ENCODE measurements around the gene TFDP2.

Gene TFDP2

DNA sequence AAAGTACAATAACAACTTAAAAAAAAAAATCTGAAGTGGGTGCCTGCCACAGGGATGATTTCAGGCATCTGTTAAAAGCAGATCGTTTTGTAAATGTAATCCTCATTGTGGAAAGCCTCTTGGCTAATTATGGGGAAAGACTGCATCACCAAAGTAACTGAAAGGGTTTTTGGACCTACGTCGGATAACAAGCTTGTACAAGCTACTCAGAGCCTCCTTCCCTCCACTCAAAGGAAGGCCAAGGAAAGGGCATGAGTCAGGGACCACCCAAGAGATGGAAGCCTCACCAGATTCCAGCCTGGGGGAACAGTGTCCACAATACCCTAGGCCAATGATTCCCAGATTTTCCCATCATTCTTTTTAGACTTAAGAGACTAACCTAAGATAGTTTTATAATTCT, 188.6 kb downstream of the TFDP2 start:
- no peak for DNase-seq (ENCODE audit: low read depth in 2 of 2)

DNA sequence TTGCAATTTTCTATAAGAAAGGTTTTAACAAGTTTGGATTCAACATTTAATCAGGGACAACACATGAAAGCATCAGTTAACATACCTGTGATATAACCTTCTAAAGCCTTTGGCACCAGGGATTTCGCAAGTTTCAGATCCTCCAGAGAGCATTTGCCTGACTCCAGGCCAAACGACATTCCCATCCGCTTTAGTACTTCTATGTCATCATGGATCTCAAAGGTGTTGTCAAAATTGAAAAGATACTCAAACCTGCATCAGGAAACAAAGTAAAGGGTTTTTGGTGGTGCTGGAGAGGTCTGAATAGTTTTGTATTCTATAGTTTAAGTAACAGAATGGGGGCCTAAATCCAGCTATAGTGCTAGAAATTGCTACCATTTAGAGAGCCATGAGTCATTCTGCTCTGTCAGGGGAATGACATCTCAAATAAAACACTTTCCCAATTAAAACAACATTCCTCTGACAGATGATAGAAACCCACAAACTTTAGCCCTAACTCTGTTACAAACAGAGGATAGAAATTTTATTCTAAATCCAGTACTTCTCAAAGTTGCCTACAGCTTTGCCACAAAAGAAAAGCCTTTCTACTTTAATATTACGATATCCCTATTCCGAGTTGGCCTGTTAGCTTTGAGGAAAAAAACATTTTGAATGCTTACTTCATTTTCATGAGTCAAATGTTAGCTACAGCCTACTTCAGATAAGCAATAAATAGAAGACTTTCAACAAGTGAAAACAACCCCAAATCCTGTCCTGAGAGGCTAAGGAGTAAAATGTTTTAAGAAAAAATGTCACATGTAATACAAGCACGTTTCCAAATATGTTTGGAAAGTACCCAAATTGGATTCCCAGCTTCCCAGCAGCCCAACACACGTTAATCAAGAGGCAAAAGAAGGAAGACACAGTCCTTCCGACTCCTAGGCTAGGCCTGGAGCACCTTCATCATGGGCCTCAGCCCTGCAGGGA, 189.5 kb downstream of the TFDP2 start:
- no peak for DNase-seq (ENCODE audit: low read depth in 2 of 2)

DNA sequence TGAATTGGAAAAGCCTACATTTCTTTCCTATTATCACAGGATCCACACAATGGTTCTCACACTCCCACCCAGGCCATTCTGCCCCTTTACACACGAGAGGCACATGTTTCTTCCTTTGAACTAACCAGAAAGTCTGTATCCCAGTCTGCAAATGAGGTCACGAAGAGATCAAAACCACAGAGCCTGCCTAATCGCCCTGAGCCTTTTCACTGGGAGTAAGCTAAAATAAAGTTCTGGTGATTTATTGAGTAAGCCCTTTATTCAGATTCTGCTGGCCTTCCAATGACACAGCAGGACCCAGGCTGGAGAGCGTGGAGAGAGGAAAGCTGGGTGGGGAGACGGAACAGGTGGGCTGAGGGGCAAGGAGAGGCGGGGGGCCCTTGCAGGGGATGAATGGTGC, 194.2 kb downstream of the TFDP2 start:
- DNase-seq (ENCODE audit: low read depth in 2 of 2), result no peak

DNA sequence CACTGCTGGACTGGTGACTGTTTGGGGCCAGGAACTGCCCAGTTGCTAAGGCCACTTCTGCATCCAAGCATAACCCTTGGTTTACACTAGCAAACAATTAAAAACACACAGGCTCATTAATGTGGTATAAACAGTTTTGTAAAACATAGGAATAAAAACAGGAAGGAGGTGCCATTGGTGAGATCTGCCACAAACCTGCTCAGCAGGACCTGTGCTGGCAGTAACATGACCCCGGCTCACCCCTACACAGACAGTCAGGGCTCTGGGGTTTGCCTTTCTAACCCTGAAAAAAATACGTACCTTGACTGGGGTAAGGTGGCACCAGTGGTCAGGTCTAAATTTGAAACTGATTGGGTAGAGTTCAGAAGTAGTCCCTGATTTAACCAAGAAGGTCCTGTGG, 196.7 kb downstream of the TFDP2 start:
- DNase-seq (ENCODE audit: low read depth in 2 of 2), result no peak

DNA sequence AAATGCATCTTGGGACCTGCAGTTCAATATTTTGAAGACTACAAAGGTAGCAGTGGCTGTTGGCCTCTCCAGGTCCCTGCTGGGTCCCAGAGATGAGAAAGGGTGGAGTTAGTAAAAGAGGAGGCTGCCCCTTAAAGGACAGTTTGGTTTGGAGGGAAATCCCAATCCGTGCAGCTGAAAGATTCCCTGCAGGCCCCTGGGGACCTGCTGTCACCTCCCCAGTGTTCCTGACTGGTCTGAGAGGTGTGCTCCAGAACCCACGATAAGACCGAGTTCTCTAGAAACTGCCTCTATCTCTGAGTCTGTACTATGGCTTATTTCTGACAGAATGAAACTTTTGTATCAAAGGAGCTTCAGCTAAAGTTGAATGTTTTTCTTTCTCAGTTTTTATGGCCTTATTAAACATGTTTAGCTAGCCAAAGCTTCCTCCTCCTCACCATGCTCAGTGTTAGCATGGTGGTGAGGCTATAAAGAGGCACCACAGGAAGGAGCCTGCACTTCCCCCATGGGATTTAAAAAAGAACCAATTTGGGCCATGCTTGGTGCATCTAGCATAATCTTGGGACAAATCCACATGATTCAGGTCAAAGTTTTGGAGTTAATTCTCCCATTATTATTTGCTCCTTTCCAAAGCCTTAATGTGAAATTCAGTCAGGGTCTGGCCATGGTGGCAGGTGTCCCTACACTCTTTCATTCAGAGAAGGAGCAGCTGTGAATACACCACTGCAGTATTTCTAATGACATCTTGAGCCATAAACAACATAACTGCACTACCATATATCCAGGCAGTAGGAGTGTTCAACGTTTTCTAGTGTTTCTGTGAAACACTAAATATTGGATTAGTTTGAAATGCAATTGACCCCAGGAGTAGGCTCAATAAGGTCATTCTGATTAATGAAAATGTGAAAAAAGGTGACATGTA, 198.5 kb downstream of the TFDP2 start:
- DNase-seq (ENCODE audit: low read depth in 2 of 2), result no peak

DNA sequence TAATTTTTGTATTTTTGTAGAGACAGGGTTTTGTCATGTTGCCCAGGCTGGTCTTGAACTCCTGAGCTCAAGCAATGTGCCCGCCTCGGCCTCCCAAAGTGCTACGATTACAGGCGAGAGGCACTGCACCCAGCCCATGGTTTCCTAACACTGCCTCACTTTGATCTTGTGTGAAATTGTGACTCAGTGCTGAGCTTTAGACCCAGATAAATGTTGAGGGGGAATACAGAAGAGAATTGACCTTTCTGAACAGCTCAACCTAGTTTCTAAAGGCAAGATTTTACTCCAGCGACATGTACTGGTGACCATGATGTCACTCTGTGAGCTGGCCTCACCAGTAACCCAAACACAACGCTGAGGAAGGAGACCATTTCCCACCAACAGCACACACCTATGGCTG, 199.4 kb downstream of the TFDP2 start:
- DNase-seq (ENCODE audit: low read depth in 2 of 2), result no peak

DNA sequence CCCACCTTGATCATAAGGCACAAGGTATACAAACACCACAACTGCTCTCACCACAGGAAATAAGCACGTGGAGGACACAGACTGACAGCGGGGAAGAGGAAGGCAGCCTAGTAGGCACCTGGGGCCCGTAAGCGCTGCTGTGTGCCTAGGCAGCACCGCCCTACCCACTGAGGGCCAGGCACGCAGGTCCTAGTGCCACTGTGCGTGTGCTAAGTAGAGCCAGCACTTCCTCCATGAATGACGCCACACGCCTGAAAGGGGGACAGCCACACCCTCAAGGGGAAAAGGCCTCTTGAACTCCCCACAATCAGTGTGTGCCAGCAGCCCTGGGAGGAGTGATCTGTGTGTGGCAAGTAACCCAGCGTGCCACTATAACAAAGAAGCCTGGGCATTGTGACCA, 199.9 kb downstream of the TFDP2 start:
- DNase-seq (ENCODE audit: low read depth in 2 of 2), result no peak

DNA sequence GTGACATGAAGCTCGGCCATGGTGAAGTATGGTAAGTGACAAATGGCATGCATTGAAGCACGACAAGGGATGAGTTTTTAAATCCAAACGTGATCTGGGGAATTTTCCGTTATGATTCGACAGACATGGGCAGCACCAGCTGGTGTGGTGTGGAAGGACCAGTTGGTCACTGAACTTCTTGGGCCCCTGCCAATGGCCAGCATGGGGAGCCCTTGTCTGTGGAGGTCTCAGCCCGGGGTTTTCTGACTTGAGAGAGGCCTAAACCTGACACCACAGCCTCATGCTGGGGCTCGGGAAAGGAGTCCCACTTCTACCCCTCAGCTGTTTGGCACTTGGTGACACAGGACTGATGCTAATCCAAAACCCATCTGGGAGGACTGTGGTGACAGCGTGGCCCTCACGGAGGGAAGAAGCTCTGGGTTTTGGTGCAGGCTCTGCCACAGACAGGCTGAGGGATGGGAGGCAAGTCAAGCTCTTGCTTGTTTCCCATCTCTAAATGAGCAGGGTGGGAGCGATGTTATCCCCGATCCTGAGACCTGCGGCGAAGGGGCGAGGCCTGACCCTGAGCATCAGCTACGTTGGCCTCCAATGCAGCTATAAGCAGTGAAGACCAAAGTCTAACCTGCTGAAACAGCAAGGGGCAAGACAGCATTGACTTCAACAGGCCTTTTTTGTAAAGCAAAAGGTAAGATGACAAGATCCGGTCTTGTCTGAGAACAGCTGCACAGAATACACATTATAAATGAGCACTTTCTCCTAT, 203.4 kb downstream of the TFDP2 start:
- DNase-seq (ENCODE audit: low read depth in 2 of 2), result no peak

DNA sequence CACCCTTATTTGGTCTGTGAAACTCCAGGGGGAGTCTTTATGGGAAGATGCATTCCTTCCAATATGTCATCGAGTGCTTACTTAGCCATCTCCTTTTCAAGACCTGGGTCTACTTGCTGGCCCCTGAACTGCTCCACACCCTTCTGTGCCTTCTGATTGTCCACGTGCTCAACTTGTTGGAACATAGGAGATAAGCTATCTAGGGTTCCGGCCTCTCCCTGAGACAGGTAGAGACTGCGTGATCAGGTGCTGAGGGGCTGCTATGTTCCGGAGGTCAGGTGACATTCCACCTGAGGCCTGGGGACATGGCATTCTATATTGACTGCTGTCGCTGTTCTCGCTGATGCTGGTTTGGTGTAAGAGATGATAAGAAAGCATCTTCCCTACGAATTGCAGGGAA, 207.3 kb downstream of the TFDP2 start:
- no peak for DNase-seq (ENCODE audit: low read depth in 2 of 2)

DNA sequence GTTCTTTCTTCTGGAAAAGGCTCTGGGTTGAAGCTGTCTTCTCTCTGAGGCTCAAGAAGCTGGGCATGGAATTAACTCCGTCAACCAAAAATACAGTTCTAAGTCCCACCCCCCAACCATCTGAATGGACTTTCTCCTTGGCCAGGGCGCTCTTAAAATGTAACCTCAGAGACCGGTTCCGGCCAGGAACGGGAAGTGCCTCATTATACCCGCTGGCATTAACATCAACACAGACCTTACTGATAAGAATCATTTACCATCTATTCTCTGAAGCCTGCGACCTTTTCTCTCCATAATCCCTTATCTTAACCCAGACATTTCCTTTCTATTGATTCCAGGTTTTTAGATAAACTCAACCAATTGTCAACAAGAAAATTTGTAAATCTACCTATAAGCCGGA, 208.3 kb downstream of the TFDP2 start:
- no peak for DNase-seq (ENCODE audit: low read depth in 2 of 2)

DNA sequence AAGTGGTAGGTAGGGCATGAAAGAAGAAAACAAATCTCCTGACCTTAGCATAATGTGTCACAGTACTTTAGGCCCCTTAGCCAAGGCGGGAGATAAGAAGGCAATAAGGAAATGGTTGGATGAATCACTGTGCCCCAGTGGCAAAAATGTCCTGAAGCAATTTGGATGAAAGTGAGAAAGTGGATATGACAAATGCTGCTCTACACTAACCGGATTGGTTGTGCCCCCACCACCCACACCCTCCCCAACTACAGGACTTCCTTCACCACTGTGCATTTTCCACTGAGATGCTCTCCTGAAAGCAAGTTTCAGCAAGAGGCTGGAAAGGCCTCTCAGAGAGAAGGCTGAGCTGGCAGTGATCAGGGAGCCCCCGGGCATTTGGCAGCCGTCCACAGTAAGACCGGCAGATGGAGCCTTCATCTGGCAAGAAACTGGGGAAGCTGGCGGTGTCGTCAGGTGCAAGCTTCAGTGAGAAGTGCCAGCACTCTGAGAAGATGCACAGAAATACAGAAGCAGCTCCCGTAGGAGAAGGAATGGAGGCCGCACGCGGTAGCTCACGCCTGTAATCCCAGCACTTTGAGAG, 209.1 kb downstream of the TFDP2 start:
- no peak for DNase-seq (ENCODE audit: low read depth in 2 of 2)

DNA sequence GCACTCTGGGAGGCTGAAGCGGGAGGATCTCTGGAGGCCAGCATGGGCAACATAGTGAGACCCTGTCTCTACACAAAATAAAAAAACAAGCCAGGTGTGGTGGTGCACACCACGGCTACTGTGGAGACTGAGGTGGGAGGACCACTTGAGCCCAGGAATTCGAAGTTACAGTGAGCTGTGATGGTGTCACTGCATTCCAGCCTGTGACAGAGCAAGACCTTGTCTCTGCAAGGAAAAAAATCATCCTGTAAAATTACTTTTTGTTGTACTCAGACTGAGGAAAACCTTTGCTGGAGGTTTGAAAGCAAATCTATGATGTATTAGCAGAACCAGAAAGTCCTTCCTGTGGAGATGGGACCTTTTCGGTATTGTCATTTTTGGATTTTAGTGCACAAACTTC, 209.6 kb downstream of the TFDP2 start:
- DNase-seq (ENCODE audit: low read depth in 2 of 2), result no peak

DNA sequence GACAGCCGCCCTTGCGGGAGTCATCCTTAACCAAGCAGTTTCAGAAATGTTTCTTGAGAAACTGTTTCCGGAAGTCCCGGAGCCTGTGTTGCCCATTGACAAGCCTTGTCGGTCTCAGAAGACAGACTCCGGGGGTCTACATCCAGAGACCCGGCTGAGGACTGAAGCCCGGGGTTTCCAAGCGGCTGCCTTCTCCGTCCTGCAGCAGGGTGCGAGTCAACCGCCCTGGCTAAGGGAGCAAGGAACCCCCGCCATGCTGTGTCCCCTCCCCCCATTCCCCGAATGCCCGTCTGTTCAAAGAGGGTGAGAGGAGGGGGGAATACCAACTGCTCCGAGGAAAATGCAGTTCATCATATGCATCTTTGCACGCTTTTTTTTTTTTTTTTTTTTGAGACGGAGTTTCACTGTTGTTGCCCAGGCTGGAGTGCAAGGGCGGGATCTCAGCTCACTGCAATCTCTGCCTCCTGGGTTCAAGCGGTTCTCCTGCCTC, 211.3 kb downstream of the TFDP2 start:
- no peak for DNase-seq (ENCODE audit: low read depth in 2 of 2)

DNA sequence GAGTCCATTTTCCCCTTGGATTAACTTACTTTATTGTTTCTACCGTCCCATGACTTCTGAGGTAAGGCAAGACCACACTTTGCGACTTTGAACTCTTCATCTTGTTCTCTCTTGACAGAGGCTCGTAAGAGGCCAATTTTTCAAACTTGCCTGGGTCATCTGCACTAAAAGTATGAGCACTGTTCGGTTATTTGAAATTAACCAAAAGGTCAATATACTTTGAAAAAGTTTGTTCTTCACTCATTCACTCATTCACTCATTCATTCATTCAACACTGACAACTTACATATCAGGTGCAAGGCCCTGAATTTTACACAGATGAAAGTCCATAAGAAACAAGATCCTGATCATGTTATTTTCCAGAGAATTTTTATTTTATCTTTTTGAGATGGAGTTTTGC, 215.0 kb downstream of the TFDP2 start:
- DNase-seq (ENCODE audit: low read depth in 2 of 2), result no peak

DNA sequence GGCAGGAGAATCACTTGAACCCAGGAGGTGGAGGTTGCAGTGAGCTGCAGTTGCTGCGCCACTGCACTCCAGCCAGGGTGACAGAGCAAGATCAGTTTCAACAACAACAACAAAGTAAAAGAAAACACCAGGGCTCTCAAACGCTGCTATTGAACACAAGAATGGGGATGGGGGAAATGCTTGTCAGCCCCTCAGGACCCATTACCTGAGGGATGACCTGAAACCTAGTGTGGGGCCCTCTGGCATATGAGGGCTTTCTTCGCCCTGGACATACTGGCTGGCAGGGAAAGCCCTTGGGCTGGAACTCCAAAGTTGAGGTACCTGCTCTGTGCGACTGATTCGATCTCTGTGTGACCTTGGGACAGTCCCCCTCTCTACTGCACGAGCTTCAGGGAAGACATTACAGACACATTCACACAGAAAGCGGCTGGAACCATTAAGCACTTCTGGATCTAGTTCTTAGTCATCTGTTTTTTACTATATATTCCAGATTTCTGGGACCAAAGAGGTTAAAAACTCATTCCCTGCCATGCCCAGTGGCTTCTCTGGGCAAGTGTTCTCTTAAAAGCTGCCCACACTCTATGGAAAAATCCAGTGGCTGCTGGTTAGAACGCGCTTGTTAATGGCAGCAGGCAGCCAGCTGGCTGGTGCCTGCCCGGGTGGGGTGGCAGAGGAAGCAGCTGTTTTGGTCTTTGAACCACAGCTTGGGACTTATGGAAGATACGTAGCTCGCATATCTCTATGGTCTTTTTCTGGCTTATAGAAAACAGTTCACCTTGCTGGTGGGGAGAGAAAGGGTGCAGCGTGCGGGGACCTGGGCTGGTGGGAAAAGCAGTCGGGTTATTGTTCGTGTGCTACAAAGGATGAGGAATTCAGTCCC, 215.7 kb downstream of the TFDP2 start:
- no peak for DNase-seq (ENCODE audit: low read depth in 2 of 2)

DNA sequence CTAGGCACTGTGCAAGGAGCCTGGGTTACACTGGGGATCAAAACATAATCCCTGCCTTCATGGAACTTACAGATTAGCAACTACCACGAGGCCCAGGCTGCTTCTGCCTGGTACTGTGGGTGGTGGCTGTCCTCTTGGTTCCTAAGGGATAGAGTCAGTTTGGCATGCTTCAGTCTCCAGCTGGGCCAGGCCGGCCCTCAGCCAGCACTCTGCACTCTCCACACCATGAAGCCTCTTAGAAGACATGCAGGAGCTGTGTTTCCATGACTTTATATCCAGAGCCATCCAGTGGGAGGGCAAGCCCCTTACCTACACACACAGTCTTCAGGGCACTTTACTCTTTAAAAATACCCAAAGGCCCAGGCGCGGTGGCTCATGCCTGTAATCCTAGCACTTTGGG, 218.5 kb downstream of the TFDP2 start:
- DNase-seq (ENCODE audit: low read depth in 2 of 2), result no peak

DNA sequence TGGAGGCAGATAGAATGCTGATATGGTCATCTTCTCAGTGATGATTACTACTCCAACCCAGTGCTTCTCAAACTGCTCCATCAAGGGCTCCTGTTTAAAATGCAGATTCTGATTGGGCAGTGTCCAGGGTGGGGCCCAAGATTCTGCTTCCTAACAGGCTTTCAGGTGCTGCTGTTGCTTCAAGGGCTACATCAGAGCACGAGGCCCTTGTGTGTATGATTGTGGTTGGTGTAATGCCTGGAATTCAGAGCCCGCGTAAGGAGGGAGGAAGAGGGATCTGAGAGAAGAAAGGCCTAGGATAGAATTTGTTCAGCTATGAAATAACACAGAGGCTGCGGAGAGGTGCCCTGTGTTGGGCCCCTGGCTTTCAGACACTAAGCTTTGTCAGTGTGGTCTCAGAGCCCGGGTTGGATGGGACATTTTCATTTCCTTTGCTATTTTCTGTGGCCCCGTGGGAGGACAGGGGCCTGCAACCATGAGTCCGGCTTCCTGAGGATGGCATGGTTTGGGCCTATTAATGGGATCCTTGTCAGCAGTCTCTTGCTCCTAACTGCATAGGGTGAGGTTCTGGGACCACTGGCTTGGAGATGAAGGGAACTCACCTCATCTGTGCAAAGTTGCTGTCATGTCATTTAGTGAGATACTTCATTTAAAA, 219.9 kb downstream of the TFDP2 start:
- no peak for DNase-seq (ENCODE audit: low read depth in 2 of 2)

DNA sequence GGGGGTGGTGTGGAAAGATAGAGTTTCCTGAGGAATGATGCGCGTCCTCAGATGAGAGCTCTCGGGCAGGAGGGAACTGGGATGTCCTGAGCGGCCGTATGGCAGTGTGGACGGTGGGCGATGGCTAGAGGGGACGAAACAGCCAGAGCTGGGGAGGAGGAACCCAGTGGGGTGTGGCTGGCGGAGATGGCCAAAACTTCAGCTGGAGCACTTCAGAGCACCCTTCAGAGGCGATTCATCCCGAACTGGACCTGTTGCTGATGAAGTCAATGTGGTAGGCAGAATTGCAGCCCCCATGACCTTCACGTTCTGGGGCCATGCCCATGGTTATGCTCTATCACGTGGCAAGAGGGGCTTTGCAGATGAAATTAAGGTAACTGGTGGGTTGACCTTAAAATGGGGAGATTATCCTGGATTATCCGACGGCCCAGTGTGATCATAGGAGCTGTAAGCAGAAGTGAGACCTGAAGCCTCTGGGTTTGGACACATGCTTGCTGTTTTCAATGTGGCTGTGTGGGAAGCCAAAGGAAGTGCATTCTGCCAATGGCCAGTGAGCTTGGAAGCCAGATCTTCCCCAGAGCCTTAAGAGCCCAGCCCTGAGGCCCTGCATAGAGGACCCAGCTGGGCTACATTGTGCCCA, 220.6 kb downstream of the TFDP2 start:
- DNase-seq (ENCODE audit: low read depth in 2 of 2), result no peak

DNA sequence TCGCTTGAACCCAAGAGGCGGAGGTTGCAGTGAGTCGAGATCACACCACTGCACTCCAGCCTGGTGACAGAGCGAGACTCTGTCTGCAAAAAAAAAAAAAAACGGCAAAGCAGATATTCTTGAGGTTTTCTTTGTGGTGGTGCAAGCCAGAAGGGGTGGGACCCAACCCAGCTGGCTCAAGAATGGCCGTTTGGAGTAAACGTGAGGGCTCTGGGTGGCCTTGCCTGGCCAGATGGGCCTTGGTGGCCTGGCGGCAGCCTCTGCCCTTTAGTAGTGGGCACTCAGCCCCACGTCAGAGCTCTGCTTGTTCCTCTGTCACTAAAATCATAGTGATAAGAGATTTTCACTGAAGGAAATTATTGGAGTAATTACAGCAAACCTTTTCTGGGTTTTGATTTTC, 222.4 kb downstream of the TFDP2 start:
- no peak for DNase-seq (ENCODE audit: low read depth in 2 of 2)
